ENCODE data around the gene TLR10.

The TLR10 gene

DNA sequence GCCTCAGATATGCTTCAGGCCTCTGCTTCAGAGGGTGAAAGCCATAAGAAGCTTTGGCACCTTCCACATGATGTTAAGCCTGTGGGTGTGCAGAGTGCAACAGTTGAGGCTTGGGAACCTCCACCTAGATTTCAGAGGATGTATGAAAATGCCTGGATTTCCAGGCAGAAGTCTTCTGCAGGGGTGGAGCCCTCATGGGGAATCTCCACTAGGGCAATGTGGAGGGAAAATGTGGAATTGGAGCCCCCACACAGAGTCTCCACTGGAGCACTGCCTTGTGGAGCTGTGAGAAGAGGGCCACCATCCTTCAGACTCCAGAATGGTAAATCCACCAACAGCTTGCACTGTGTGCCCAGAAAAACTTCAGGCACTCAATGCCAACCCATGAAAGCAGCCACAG lies 35.2 kb downstream of the TLR10 start:
- Histone ChIP-seq H3K9me3 (ENCODE audit: control insufficient read depth, low read length) (peaks cover 13% of the 10 kb centered on the region), H3K36me3 (ENCODE audit: control insufficient read depth, insufficient read depth, low read length) (no peaks in the 10 kb centered on the region), H3K4me1 (ENCODE audit: control insufficient read depth, insufficient read depth, low read length, poor library complexity, severe bottlenecking) (peaks cover 11% of the 10 kb centered on the region), H3K4me3 (ENCODE audit: extremely low read depth, insufficient read depth, low read length, poor library complexity, severe bottlenecking) (no peak overlapping the region), H3K27ac (ENCODE audit: low read depth, low read length, severe bottlenecking) (no peak overlapping the region)

DNA sequence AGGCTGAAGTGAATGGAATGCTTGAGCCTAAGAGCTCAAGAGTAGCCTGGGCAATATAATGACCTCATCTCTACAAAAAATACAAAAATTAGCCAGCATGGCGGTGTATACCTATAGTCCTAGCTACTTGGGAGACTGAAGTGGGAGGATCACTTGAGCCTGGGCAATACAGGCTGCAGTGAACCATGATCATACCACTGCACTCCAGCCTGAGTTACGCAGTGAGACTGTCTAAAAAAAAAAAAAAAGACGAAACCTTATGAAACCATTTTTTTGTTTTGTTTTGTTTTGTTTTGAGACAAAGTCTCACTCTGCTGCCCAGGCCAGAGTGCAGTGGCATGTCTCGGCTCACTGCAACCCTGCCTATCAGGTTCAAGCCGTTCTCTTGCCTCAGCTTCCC lies 36.9 kb downstream of the TLR10 start:
- WGBS, 2 experiments (ENCODE audit: insufficient coverage in 2 of 2) = 81 to 89% methylated on average over 2 to 4 of the region's 5 CpGs
- H3K4me1 ChIP-seq (ENCODE audit: control insufficient read depth, insufficient read depth, low read length, poor library complexity, severe bottlenecking) = no peaks in the 10 kb centered on the region

DNA sequence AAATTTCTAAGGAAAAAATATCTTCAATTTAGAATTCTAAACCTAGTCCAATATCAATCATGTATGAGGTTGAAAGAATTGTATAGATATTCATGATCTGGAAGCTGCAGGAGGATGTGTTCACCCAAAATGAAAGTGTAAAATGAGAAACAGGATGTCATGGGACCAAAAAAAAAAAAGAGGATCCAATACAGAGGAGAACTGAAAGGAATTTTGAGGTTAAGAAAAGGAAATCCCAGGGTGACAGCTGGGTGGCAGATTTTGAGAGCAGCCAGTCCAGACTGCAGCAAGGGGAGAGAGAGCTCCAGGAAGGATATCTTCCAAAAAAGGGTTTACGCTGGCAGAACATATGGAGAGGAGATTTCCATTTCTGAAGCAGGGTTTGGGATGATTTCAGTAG lies 38.9 kb downstream of the TLR10 start:
- WGBS, 2 experiments (ENCODE audit: insufficient coverage in 2 of 2) = 80 to 100% methylated on average over 1 of the region's 1 CpG
- no peak overlapping the region for H3K27ac ChIP-seq (ENCODE audit: low read depth, low read length, severe bottlenecking)
- no peak overlapping the region for H3K4me3 ChIP-seq (ENCODE audit: extremely low read depth, insufficient read depth, low read length, poor library complexity, severe bottlenecking)
- peaks cover 13% of the 10 kb centered on the region for H3K9me3 ChIP-seq (ENCODE audit: control insufficient read depth, low read length)
- no peaks in the 10 kb centered on the region for H3K4me1 ChIP-seq (ENCODE audit: control insufficient read depth, insufficient read depth, low read length, poor library complexity, severe bottlenecking)
- no peaks in the 10 kb centered on the region for H3K36me3 ChIP-seq (ENCODE audit: control insufficient read depth, insufficient read depth, low read length)

More for the DNA sequence above, 36.9 kb downstream of the TLR10 start:
- H3K9me3 ChIP-seq (ENCODE audit: control insufficient read depth, low read length) = peaks cover 13% of the 10 kb centered on the region
- no peak overlapping the region for H3K27ac ChIP-seq (ENCODE audit: low read depth, low read length, severe bottlenecking)
- H3K36me3 ChIP-seq (ENCODE audit: control insufficient read depth, insufficient read depth, low read length) = no peaks in the 10 kb centered on the region
- H3K4me3 ChIP-seq (ENCODE audit: extremely low read depth, insufficient read depth, low read length, poor library complexity, severe bottlenecking) = no peak overlapping the region

GRCh38 chr4:38740303-38740702 lies 42.5 kb downstream of the TLR10 start:
- WGBS, 2 experiments (ENCODE audit: insufficient coverage in 2 of 2) = 86 to 100% methylated on average over 1 of the region's 2 CpGs

DNA sequence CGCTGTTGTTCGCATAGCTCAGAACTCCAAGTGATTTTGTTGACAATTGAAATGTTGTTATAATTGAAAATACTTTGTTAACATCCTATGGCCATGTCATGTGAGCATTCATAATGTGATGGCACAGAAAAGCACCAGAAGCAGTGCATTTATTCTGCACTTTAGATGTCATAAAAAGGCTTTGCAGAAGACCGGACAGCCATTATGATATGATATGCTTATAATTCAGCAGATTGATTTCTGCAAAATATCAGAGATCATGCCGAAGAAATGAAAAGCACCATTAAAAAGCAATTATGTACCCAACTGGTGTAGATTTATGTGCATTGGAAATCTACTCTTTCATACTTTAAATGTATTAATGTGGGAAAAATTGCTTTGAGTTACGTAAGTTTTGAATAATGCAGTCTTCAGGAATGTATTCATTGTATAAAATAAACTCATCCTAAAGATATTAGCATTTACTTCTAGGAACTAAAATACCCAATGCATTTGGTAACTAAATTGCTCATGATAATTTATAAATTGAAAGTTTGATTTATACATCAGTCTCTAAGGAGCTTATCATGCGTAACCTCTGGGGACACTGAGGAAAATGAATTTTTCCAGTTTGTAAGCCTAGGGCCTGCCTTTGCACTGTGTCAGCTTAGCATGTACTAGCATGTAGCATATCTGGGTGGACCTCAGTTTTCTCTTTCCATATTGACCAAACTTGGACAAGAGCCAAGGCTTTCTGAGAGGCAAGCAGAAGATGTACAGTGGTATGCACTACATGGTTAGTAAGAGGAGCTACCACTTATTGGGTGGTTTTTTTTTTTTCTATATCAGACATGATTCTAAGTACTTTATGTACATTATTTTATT lies 43.6 kb downstream of the TLR10 start:
- Histone ChIP-seq H3K27ac (ENCODE audit: low read depth, low read length, severe bottlenecking) (no peak overlapping the region), H3K36me3 (ENCODE audit: control insufficient read depth, insufficient read depth, low read length) (no peaks in the 10 kb centered on the region), H3K9me3 (ENCODE audit: control insufficient read depth, low read length) (no peaks in the 10 kb centered on the region), H3K4me1 (ENCODE audit: control insufficient read depth, insufficient read depth, low read length, poor library complexity, severe bottlenecking) (no peaks in the 10 kb centered on the region), H3K4me3 (ENCODE audit: extremely low read depth, insufficient read depth, low read length, poor library complexity, severe bottlenecking) (no peak overlapping the region)
- WGBS, 2 experiments (ENCODE audit: insufficient coverage in 2 of 2) = 95% methylated on average over 3 of the region's 6 CpGs; no CpG with 5 or more reads in 1 of the 2 experiments

More at GRCh38 chr4:38740303-38740702, 42.5 kb downstream of the TLR10 start:
- Histone ChIP-seq H3K4me3 (ENCODE audit: extremely low read depth, insufficient read depth, low read length, poor library complexity, severe bottlenecking) (no peak overlapping the region), H3K4me1 (ENCODE audit: control insufficient read depth, insufficient read depth, low read length, poor library complexity, severe bottlenecking) (no peaks in the 10 kb centered on the region), H3K27ac (ENCODE audit: low read depth, low read length, severe bottlenecking) (no peak overlapping the region), H3K9me3 (ENCODE audit: control insufficient read depth, low read length) (no peaks in the 10 kb centered on the region), H3K36me3 (ENCODE audit: control insufficient read depth, insufficient read depth, low read length) (no peaks in the 10 kb centered on the region)

DNA sequence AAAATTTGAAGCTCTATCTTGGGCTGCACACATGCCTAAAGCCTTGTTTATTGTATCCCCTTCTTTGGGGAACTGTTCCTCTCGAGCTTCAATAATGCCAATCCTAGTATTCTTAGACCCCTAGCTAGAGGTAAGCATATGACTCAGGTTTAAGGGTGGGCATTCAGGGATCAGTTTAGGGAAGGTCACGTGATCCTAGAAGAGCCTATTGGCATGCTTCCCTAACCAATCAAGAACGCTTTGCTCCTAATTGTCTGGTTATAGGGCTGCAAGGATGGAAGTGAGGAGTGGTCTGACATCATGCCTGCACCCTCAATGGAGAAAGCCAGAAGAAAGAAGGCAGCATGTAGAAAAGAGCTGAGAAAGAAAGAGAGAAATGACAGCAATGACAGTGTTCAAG lies 46.9 kb downstream of the TLR10 start:
- Histone ChIP-seq H3K9me3 (ENCODE audit: control insufficient read depth, low read length) (peaks cover 10% of the 10 kb centered on the region), H3K4me3 (ENCODE audit: extremely low read depth, insufficient read depth, low read length, poor library complexity, severe bottlenecking) (no peak overlapping the region), H3K4me1 (ENCODE audit: control insufficient read depth, insufficient read depth, low read length, poor library complexity, severe bottlenecking) (no peaks in the 10 kb centered on the region), H3K36me3 (ENCODE audit: control insufficient read depth, insufficient read depth, low read length) (no peaks in the 10 kb centered on the region), H3K27ac (ENCODE audit: low read depth, low read length, severe bottlenecking) (no peak overlapping the region)
- WGBS, 2 experiments (ENCODE audit: insufficient coverage in 2 of 2) = 80% methylated on average over 2 of the region's 3 CpGs; no CpG with 5 or more reads in 1 of the 2 experiments

DNA sequence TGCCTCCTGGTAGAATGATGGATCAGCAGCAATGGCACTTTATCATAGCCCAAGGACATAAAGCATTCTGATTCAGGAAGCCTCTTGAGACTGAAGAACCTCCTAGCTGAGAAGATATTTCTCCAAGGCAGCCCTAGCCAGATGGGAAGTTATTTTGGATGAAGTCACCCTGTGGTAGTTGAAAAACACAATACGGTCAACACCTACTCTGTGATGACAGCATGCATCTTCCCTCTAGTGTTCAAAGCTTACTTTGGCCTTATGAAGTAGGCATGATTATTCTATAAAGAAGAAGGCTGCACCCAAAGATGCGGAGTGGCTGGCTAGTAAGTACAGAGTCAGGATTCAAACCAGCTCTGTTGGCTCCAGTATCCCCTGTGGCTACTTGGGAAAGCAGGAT lies 47.9 kb downstream of the TLR10 start:
- H3K9me3 ChIP-seq (ENCODE audit: control insufficient read depth, low read length) = peaks cover 10% of the 10 kb centered on the region
- WGBS, 2 experiments (ENCODE audit: insufficient coverage in 2 of 2) = 86 to 90% methylated on average over 1 of the region's 2 CpGs
- H3K36me3 ChIP-seq (ENCODE audit: control insufficient read depth, insufficient read depth, low read length) = no peaks in the 10 kb centered on the region
- H3K27ac ChIP-seq (ENCODE audit: low read depth, low read length, severe bottlenecking) = no peak overlapping the region
- no peak overlapping the region for H3K4me3 ChIP-seq (ENCODE audit: extremely low read depth, insufficient read depth, low read length, poor library complexity, severe bottlenecking)
- no peaks in the 10 kb centered on the region for H3K4me1 ChIP-seq (ENCODE audit: control insufficient read depth, insufficient read depth, low read length, poor library complexity, severe bottlenecking)

DNA sequence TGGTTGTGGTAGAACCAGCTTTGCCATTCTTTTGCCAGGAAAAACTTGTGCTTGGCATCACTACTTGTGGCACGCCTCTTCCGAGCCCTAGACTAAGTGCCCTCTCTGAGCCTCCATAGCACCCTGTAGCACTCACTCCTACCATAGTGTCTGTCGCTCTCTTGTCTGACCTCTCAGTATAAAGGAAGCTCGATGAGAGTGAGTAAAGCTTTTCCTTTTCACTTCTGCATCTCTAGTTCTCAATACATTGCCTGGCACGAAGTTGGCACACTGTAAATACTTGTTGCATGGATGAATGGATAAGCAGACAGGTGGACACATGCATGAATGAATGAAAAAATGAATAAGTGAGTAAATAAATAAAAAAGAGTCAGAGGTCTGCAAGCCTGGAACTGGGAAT lies 48.3 kb downstream of the TLR10 start:
- WGBS, 2 experiments (ENCODE audit: insufficient coverage in 2 of 2) = 86 to 89% methylated on average over 4 of the region's 5 CpGs
- H3K4me1 ChIP-seq (ENCODE audit: control insufficient read depth, insufficient read depth, low read length, poor library complexity, severe bottlenecking) = no peaks in the 10 kb centered on the region
- no peaks in the 10 kb centered on the region for H3K36me3 ChIP-seq (ENCODE audit: control insufficient read depth, insufficient read depth, low read length)
- no peak overlapping the region for H3K27ac ChIP-seq (ENCODE audit: low read depth, low read length, severe bottlenecking)
- H3K4me3 ChIP-seq (ENCODE audit: extremely low read depth, insufficient read depth, low read length, poor library complexity, severe bottlenecking) = no peak overlapping the region
- H3K9me3 ChIP-seq (ENCODE audit: control insufficient read depth, low read length) = peaks cover 10% of the 10 kb centered on the region

DNA sequence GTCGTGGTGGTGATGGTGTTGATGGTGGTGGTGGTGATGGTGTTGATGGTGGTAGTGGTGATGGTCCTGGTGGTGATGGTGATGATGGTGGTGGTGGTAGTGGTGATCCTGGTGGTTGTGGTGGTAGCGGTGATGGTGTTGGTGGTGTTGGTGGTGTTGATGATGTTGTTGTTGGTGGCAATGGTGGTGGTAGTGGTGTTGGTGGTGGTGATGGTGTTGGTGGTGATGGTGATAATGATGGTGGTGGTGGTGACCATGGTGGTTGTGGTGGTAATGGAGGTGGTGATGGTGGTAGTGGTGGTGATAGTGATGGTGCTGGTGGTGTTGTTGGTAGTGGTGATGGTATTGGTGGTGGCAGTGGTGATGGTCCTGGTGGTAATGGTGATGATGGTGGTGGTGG lies 49.1 kb downstream of the TLR10 start:
- Histone ChIP-seq H3K36me3 (ENCODE audit: control insufficient read depth, insufficient read depth, low read length) (no peaks in the 10 kb centered on the region), H3K4me3 (ENCODE audit: extremely low read depth, insufficient read depth, low read length, poor library complexity, severe bottlenecking) (no peak overlapping the region), H3K27ac (ENCODE audit: low read depth, low read length, severe bottlenecking) (no peak overlapping the region), H3K9me3 (ENCODE audit: control insufficient read depth, low read length) (peaks cover 10% of the 10 kb centered on the region), H3K4me1 (ENCODE audit: control insufficient read depth, insufficient read depth, low read length, poor library complexity, severe bottlenecking) (no peaks in the 10 kb centered on the region)
- WGBS, 2 experiments (ENCODE audit: insufficient coverage in 2 of 2) = 86 to 95% methylated on average over 2 of the region's 2 CpGs

GRCh38 chr4:38730830-38731646 lies 51.8 kb downstream of the TLR10 start:
- 48 to 59% methylated on average over 13 to 14 of the region's 23 CpGs for WGBS, 2 experiments (ENCODE audit: insufficient coverage in 2 of 2)
- no peaks in the 10 kb centered on the region for H3K4me1 ChIP-seq (ENCODE audit: control insufficient read depth, insufficient read depth, low read length, poor library complexity, severe bottlenecking)
- no peak overlapping the region for H3K27ac ChIP-seq (ENCODE audit: low read depth, low read length, severe bottlenecking)
- H3K4me3 ChIP-seq (ENCODE audit: extremely low read depth, insufficient read depth, low read length, poor library complexity, severe bottlenecking) = no peak overlapping the region
- peaks cover 10% of the 10 kb centered on the region for H3K9me3 ChIP-seq (ENCODE audit: control insufficient read depth, low read length)
- no peaks in the 10 kb centered on the region for H3K36me3 ChIP-seq (ENCODE audit: control insufficient read depth, insufficient read depth, low read length)

GRCh38 chr4:38730493-38730829 lies 52.3 kb downstream of the TLR10 start:
- H3K27ac ChIP-seq (ENCODE audit: low read depth, low read length, severe bottlenecking) = no peak overlapping the region
- H3K4me1 ChIP-seq (ENCODE audit: control insufficient read depth, insufficient read depth, low read length, poor library complexity, severe bottlenecking) = no peaks in the 10 kb centered on the region
- peaks cover 10% of the 10 kb centered on the region for H3K9me3 ChIP-seq (ENCODE audit: control insufficient read depth, low read length)
- no peak overlapping the region for H3K4me3 ChIP-seq (ENCODE audit: extremely low read depth, insufficient read depth, low read length, poor library complexity, severe bottlenecking)
- H3K36me3 ChIP-seq (ENCODE audit: control insufficient read depth, insufficient read depth, low read length) = no peaks in the 10 kb centered on the region
- WGBS, 2 experiments (ENCODE audit: insufficient coverage in 2 of 2) = 100% methylated on average over 2 of the region's 4 CpGs

Measured in mesodermal cell (in vitro differentiated cells).